ENCODE results near the gene ANK3.

The ANK3 gene

DNA sequence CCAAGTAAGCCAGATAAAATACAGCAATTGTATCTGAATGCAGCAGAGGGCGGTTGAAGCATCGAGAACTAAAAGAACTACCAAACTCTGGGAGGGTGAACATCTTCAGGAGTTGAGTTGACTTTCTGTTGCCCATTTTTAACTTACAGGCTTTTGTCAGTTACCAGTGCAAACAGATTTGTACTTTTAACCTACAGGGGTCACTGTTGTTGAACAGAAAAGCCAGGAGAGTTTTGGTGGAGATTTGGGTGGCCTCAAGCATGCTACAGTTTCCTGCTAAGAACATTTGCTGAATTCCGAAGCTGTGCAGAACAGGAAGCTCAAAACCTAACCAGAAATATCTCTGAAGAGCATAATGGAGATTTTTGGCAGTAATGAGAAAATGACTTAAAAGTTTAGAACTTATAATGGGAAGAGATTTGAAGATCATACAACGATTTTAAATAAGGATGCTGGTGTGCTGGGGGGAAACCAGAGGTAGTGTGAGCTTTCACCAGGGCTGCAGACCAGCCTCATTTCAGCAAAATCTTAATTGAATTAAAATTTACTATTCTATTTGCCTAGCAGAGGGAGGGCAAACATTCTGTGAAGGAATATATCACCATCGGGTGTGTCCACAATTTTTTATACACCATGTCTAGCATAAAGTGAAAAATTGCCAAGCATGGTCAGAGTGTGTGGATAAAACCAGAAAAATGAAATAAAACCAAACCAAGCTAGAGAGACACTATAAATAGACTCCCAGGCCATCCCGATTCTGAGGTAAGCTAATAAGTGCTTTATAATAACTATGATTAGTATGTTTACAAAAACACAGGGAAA is 274.7 kb downstream of the ANK3 start:
- Histone ChIP-seq H3K4me1 (ENCODE audit: control insufficient read depth, insufficient read depth, low read length) (no peaks in the 10 kb centered on the region), H3K9me3 (ENCODE audit: control insufficient read depth, insufficient read depth, low read depth, low read length) (no peaks in the 10 kb centered on the region), H3K4me3 (ENCODE audit: low read depth, low read length) (no peak overlapping the region), H3K27ac (ENCODE audit: extremely low read depth, low read depth, low read length) (no peak overlapping the region), H3K36me3 (ENCODE audit: control insufficient read depth in 2 of 2, insufficient read depth in 1 of 2, low read length in 2 of 2) (no peaks in the 10 kb centered on the region)
- CTCF ChIA-PET, result interaction anchor here (0.5 to 4.2 kb wide), 37 partner anchors 9 to 861 kb away, joined by 3 to 101 read pairs (median 4); no protein-coding TSS in a partner anchor
- TF ChIP-seq ZNF580 (tag by site-specific recombination; IDR thresholded peaks at IDR 0.05) (no peak), ZNF654 (tag by site-specific recombination; IDR thresholded peaks at IDR 0.05; ENCODE audit: low read depth) (peak; percentile 67), CTCF (tag by site-specific recombination; IDR thresholded peaks at IDR 0.05) (peak; percentile 47; the same call in 1 of the 2 replicates)
- POLR2A ChIA-PET, result no interaction called here

GRCh38 chr10:60110739-60111138 is 278.9 kb downstream of the ANK3 start:
- ChIA-PET CTCF (interaction anchor here (1.2 kb wide), 1 partner anchor 10 kb away, joined by 3 read pairs; no protein-coding TSS in a partner anchor), POLR2A (no interaction called here)
- no peak overlapping the region for H3K4me3 ChIP-seq (ENCODE audit: low read depth, low read length)
- H3K27ac ChIP-seq (ENCODE audit: extremely low read depth, low read depth, low read length), result no peak overlapping the region
- no peaks in the 10 kb centered on the region for H3K9me3 ChIP-seq (ENCODE audit: control insufficient read depth, insufficient read depth, low read depth, low read length)
- TF ChIP-seq, protein P1, sequence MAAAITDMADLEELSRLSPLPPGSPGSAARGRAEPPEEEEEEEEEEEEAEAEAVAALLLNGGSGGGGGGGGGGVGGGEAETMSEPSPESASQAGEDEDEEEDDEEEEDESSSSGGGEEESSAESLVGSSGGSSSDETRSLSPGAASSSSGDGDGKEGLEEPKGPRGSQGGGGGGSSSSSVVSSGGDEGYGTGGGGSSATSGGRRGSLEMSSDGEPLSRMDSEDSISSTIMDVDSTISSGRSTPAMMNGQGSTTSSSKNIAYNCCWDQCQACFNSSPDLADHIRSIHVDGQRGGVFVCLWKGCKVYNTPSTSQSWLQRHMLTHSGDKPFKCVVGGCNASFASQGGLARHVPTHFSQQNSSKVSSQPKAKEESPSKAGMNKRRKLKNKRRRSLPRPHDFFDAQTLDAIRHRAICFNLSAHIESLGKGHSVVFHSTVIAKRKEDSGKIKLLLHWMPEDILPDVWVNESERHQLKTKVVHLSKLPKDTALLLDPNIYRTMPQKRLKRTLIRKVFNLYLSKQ (tag by site-specific recombination; IDR thresholded peaks at IDR 0.05; ENCODE audit: borderline replicate concordance), result no peak
- TF ChIP-seq ZNF776 (tag by site-specific recombination; IDR thresholded peaks at IDR 0.05; ENCODE audit: borderline replicate concordance) (no peak), ZFP69B (tag by site-specific recombination; IDR thresholded peaks at IDR 0.05) (no peak), SCRT2 (tag by site-specific recombination; IDR thresholded peaks at IDR 0.05) (no peak), ZNF670 (tag by site-specific recombination; IDR thresholded peaks at IDR 0.05; ENCODE audit: low read depth) (no peak)
- TF ChIP-seq, protein P2, sequence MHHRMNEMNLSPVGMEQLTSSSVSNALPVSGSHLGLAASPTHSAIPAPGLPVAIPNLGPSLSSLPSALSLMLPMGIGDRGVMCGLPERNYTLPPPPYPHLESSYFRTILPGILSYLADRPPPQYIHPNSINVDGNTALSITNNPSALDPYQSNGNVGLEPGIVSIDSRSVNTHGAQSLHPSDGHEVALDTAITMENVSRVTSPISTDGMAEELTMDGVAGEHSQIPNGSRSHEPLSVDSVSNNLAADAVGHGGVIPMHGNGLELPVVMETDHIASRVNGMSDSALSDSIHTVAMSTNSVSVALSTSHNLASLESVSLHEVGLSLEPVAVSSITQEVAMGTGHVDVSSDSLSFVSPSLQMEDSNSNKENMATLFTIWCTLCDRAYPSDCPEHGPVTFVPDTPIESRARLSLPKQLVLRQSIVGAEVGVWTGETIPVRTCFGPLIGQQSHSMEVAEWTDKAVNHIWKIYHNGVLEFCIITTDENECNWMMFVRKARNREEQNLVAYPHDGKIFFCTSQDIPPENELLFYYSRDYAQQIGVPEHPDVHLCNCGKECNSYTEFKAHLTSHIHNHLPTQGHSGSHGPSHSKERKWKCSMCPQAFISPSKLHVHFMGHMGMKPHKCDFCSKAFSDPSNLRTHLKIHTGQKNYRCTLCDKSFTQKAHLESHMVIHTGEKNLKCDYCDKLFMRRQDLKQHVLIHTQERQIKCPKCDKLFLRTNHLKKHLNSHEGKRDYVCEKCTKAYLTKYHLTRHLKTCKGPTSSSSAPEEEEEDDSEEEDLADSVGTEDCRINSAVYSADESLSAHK (tag by site-specific recombination; IDR thresholded peaks at IDR 0.05), result no peak
- no peaks in the 10 kb centered on the region for H3K4me1 ChIP-seq (ENCODE audit: control insufficient read depth, insufficient read depth, low read length)
- peaks cover 0 to under 1% of the 10 kb centered on the region in 2 experiments; a peak in 1 of 3 replicates for H3K36me3 ChIP-seq (ENCODE audit: control insufficient read depth in 2 of 2, insufficient read depth in 1 of 2, low read length in 2 of 2)

DNA sequence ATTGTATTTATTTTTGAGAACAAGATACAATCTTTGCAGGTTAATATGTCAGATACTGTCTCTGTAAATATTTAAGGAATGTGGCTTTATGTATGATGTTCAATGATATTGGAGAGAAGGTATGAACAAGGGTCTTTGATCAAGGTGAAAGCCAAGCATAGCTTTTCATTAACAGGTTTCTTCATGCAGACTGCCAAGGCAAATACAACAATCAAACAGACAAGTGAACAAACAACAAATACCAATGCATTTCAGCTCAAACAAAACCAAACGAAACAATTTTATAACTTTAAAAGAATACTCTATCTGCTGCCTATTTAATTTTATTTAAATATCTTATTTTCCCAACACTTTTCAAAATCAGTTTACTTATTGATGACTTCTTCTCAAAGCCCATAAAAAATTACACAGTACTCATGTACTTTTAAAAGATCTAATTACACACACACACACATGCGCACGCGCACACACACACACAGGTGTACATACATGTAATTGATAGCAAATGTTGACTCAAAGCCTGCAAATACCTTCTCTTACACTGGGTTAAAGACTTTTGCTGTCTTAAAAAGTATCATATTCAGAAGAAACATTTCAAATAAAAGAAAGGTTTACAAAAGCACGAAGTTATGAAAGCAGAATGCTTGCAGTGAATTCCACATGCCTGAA is 282.2 kb downstream of the ANK3 start:
- no peak overlapping the region for H3K4me3 ChIP-seq (ENCODE audit: low read depth, low read length)
- H3K9me3 ChIP-seq (ENCODE audit: control insufficient read depth, insufficient read depth, low read depth, low read length), result no peaks in the 10 kb centered on the region
- ChIA-PET POLR2A (no interaction called here), CTCF (interaction anchor here (1.5 to 2.4 kb wide), 2 partner anchors 97 to 100 kb away, joined by 5 to 7 read pairs; no protein-coding TSS in a partner anchor)
- H3K36me3 ChIP-seq (ENCODE audit: control insufficient read depth in 2 of 2, insufficient read depth in 1 of 2, low read length in 2 of 2), result peaks cover 0 to 9% of the 10 kb centered on the region in 2 experiments; a peak in 2 of 3 replicates
- H3K27ac ChIP-seq (ENCODE audit: extremely low read depth, low read depth, low read length), result no peak overlapping the region
- H3K4me1 ChIP-seq (ENCODE audit: control insufficient read depth, insufficient read depth, low read length), result no peaks in the 10 kb centered on the region
- no peak for TF ChIP-seq ZNF169 (tag by site-specific recombination; IDR thresholded peaks at IDR 0.05)
- TF ChIP-seq ZNF274 (IDR thresholded peaks at IDR 0.05; ENCODE audit: low read length), result no peak
- no peak for TF ChIP-seq ZNF274 (tag by site-specific recombination; IDR thresholded peaks at IDR 0.05; ENCODE audit: borderline replicate concordance)
- no peak for TF ChIP-seq ZNF391 (tag by site-specific recombination; IDR thresholded peaks at IDR 0.05; ENCODE audit: borderline replicate concordance, low read depth)
- no peak for TF ChIP-seq GLI2 (tag by site-specific recombination; IDR thresholded peaks at IDR 0.05; ENCODE audit: borderline replicate concordance, low read depth)
- no peak for TF ChIP-seq ZBTB49 (tag by site-specific recombination; IDR thresholded peaks at IDR 0.05; ENCODE audit: low read depth)
